SH-SY5Y (cell line): ENCODE results near the gene UFC1.

Source experiments
- GATA2 ChIP-seq: IDR thresholded peaks from 2 replicates; pipeline ENCODE4 v1.6.1; 2011; ENCODE audit warnings: mild to moderate bottlenecking, low read depth, low read length
- GATA3 ChIP-seq: IDR thresholded peaks from 2 replicates; pipeline ENCODE4 v1.6.1; 2011; ENCODE audit warnings: low read depth, mild to moderate bottlenecking, low read length, moderate library complexity

- TF ChIP-seq GATA2 (no peak), GATA3 (no peak)
These were observed 19.9 kb downstream of the UFC1 start for GRCh38 chr1:161173711-161174110.
